ENCODE data around the gene AUH.
A peak's percentile ranks its signal among the peaks of the same experiment; 100 is the strongest.
"Not testable (repeated sequence)": the region's sequence is repeated elsewhere in the genome, so short reads cannot be mapped to it uniquely, and the experiment has no call there.

The AUH gene

DNA sequence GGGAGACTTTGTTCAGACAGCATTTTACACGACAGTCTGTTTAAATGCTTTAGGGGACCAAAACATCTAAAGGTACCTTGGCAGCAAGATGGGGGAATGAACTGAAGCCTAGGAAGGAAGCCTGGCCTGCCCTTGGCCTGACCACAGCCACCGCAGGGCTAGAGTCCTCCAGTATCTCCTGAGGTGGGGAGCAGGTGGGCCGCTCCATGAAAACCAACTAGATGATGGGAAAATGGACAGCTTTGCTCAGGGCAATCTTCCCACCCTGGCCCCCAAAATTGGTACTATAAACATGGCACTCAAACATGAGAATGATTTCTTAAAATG lies 153.3 kb downstream of the AUH start:
- no peak for DNase-seq (ENCODE audit: low read depth)

DNA sequence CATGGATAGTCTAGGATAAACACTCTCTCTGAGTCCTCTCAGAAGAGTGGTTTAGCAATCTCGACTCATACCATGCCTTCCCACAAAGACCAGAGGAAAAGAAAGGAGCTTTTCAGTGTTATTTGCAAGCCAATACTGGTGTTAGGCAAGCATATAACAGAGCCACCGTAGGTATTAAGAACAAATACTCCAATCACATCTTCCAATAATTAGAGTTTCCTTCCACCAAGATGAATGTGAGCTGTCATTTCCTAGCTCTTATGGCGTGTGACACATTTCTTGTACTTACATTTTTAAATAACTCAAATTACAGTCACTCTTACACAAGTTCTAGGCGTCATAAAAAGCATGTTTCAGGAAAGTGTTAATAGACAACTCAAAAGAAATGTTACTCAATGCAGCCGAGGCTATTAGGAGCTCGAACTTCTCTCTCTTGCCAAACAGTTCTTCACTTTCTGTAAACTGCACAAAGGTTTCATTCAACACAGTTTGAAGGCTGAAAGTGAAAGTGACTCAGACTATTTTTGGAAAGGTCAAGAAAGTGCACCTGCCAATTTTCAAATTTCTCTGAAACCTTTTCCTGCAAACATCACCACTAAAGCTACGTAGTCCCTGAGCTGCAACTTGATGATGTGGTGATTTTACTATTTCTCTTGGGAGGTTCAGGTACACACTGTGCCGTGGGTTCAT lies 153.8 kb downstream of the AUH start:
- DNase-seq (ENCODE audit: low read depth): peak; percentile 52

DNA sequence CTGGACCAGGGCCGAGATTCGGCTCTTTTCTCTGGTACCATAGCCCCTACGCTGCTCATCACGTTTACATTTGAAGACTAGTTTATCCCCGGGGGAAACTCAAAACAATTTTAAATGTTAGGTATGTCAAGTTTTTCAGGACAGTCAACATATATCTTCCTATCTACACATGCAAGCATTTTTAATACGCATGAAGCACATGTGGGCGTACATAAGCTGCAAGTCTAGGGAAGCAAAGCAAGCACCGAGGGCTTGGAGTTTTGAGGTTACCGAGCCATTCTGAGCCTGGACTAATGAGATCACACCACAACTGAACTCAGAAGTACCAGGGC lies 154.4 kb downstream of the AUH start:
- DNase-seq (ENCODE audit: low read depth): no peak

DNA sequence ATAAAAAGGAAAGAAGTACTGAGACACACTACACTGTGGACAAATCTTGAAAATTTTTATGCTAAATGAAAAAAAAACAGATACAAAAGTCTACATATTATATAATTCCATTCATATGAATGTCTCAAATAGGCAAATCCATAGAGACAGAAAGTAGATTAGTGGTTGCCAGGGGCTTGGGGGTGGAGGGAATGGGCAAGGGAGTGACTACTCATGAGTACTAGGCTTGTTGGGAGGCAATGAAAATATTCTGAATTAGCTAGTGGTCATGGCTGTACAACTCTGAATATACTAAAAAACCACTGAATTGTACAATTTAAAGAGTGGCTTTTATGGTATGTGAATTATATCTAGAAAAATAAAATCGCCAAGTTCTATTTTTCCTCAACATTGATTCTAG lies 154.9 kb downstream of the AUH start:
- DNase-seq (ENCODE audit: low read depth): no peak

DNA sequence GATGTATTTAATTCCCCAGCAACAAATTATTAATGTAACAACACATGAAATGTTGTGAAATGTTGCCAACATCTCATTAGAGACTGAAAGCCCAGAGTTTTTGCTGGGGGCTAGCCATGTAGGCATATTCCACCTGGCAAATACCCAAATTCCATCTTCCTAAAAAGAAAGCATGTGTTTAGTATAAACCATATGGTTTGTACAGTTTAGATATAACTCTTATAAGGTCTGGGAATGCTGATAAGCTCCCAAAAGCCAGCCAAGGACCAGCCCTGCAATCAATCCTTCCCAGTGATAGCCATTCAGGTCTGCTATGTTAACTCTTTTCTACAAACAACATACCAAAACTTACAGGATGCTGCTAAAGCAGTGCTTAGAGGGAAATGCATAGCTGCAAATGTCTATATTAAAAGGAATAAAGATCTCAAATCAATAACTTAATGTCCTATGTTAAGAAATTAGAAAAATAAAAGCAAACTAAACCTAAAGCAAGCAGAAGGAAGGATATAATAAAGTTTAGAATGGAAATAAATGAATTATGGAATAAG lies 158.9 kb downstream of the AUH start:
- DNase-seq (ENCODE audit: low read depth): no peak

DNA sequence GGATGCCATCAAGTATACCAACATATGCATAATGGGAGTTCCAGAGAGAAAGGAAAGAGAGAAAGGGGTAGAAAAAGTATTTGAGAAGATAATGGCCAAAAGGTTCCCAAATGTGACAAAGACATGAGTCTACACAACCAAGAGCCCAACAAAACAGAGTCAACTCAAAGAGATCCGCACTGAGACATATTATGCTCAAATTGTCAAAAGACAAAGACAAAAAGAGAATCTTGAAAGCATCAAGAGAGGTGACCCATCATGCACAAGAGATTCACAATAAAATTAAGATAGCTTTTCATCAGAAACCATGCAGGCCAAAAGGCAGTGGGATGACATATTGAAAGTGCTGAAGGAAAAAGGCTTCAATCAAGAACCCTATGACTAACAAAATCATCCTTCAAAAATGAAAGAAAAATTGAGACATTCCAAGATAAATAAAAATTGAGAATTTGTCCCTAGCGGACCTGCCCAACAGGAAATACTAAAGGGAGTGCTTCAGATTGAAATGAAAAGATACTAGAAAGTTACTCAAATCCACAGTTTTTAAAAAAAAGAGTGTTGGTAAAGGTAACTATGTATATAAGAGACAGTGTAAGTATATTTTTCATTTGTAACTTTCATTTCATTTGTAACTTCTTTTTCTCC lies 160.9 kb downstream of the AUH start:
- no peak for DNase-seq (ENCODE audit: low read depth)

DNA sequence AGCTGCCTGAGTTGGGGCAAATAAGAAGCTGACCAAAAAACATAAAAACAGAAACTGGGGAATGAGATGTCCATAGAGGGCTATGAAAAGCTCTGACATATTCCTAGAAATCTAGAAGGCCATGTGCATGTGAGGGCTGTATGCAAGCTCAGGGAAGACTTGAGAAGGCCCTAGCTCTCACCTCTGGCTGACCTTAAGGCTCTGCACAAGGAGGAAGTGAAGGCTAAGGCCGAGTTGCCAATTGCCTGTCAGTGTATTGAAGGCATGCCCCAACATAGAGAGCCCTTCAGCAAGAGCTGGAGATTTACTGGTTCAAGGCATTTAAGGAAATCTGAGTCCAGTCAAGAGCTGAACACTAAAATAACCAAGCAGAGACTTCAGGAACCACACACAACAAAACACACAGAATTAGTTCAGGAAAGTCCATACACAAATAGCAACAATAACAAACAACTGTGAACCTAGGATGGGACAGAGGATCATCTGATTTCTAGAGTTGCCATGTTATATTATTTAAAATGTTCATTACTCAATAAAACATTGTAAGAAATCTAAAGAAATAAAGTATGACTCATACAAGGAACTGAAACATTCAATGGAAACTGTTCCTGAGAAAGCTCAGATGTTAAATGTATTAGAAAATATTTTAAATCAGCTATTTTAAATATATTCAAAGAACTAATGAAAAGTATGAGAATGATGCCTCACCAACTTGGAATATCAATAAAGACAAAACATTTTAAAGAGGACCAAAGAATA lies 161.8 kb downstream of the AUH start:
- DNase-seq (ENCODE audit: low read depth): no peak

DNA sequence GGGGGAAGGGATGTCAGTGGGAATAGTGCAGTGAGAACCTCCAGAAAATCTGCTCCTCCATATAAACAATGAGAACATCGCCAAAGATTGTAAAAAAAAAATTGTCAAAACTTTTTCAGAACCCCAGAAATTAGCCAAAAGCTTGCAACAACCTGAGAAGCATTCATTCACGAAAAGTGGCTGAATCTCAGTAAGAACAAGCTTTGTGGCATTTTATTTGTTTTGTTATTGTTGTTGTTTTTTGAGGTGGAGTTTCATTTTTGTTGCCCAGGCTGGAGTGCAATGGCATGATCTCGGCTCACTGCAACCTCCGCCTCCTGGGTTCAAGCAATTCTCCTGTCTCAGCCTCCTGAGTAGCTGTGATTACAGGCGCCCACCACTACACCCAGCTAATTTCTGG lies 162.8 kb downstream of the AUH start:
- not testable (repeated sequence) for DNase-seq (ENCODE audit: low read depth)

DNA sequence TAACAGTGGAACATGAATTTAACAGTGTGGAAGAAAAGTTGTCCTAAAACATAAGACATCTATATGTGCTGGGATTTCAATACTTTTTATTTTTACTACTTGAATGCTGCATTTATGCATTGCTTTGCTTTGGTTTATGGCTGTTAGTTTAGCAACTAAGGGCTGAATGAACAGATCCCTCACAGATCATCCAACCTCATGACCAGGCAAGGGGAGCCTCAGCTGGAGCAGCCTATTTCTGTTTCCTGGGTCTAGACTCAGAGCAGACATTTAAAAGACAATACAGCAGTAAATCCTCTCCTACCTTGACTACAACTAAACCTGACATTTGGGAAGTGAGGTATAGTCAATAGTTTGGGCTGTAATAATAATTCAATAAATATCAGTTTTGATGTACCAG lies 163.3 kb downstream of the AUH start:
- DNase-seq (ENCODE audit: low read depth): no peak

DNA sequence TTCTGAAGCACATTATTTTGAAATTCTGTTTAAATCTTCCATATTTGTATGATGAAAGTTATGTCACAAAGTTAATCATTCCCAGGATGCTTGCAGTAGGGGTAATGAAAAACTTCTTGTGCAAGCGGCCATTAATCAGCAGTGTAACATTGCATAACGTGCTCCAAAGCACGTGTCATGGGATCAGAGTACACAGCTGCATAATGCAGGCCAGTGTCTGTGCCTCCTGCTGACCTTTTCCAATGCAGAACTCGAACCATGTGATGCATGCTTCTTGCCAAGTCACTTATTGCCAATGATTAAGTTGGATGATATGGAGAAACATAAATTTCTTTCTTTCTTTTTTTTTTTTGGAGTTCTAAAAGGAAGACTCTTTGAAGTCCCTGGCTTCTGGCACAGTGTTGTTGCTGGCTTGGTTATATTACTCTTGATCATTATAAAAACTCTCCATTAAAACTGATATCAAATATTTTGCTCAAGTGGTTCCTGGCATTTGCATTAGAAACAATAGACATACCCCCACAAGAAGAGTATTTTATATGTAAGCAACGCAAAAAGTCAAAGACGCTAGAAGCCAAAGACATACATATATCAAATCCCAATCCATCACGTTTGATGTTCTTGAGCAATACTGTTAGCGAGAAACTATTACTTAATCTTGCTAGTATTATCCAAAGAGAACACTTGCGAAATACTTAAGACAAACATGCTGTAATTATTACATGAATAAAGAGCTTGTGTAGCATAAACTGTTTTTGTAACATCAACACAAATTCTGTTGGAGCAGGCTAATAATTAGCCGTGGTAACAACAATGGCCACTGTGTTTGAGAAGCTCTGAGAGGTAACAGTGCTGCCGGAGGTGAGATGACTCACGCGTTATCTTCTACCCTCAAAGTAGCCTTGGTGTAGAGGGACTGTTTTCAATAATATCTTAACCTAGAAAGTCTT lies 164.2 kb downstream of the AUH start:
- DNase-seq (ENCODE audit: low read depth): peak; percentile 89

DNA sequence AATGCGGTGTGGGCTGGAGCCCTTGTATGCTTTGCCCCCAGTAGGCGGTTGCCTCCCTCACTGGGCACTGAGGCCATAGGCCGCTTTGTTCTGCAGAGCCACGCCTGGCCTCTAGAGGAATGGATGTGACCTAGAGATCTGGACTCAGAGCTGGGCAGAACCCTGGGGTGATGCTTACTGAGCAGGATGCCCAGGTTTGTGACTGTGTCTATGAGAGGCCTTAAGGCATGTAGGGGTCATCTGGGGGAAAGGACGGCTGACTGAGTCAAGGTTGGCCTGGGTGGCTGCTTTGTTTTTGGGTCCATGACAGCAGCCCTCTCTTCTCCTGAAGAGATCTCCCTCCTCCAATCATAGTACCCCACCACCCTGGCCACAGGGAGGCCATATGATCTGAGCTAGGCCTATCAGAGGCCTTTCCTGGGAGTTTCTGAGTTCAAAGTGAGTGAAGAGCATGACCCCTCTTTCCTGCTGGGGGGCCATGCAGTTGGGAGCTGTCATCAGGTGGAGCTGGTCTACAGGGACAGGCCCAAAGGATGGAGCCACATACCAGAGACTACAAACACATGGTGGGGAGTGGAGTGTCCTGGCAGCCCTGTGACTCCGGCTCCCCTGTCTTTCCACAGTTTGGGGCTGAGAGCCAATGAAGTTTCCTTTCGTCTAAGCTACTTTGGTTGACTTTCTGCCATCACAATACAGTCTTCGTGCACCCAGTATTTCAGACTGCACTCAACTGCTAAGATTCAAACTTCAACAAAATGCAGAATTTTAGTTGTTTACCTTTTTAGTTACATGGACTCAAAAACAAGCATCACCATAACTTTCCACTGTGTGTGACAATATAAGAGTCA lies 165.4 kb downstream of the AUH start:
- no peak for DNase-seq (ENCODE audit: low read depth)

DNA sequence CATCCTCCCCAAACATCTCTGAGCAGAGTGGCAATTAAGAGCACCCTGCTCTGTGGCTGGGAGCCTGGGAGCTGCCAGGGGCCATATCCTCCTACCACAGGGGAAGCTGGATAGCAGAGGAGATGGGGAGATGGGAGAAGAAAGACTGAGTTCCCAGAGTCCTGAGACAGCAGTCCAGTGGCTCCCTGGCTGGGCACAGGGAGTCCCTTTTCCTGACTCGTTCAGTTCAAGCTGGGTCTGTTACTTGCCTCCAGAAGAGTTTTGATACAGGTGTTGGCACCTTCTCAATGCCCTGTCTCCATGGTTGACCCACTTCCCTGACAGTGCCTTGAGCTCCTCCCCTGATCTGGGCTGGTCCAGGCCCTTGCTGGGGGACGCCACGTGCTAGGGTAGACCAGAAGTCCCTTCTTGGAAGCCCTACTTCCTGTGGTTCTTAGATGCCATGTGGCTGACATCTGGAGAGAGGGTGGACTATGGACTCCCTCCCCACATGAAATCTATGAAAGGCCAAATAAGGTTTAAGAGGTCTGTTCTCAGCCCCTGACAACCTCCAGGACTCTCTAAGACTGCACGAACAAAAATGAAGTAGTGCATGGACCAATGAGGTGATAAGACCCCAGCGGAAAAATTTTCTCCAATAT lies 166.2 kb downstream of the AUH start:
- no peak for DNase-seq (ENCODE audit: low read depth)

DNA sequence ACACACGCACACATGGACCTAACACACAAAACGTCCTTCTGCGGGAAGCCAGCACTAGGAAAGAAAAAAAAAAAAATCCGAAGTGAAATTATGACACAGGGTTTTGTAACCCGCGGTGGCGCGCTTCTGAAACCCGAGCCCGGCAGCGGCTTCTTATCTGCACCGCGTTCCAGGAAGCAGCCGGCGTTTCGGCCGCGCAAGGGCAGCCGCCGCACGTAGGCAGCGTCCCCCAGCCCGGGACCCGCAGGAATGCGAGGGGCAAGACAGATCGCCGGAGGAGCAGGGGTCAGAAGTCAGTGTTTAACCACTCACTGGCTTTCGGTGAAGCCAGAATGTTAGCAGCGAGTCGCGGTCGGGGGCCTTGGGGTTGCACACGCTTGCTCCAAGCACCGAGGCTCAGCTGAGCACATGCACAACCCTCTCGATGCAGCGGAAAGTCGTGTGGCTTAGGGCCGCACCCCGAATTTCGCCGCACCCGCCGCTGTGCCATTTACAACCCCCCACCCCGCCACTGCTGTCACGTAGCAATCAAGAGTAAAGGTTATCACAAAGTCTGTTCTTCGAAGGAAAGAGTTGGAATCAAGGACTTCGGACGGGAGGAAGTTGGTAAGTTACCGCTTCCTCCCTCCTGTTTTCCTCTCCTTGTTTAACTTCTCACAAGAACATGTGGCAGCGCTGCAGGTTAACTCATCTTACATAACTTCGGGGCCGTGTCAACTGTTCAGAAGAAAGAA lies 167.9 kb downstream of the AUH start:
- peak; percentile 90 for DNase-seq (ENCODE audit: low read depth)

DNA sequence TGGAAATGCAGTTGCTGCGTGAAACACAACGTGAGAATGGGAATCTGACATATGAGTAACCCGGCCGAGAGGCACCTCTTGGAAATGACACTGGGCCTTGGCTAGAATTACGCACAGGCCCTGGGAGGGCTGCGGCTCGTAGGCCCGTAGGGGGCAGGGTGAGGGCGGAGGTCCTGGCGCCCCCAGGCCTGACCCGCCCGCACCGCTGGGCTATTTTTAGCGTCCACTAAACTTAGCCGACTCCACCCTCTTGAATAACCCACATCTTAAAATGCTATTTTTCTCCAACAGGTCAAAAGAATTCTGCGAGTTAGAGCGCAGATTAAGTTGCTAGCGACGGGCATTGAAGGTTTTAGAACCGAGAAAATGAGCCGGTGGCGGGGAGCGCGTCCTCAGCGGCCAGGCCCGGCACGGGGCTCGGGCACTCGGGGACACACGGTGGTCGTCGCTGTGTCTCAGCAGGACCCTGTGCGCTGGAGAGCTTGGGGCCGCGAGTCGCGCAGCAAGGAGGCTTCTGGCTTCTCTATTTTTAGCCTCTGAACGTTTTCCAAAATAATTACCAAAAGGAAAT lies 168.5 kb downstream of the AUH start:
- peak; percentile 100 for DNase-seq (ENCODE audit: low read depth)

DNA sequence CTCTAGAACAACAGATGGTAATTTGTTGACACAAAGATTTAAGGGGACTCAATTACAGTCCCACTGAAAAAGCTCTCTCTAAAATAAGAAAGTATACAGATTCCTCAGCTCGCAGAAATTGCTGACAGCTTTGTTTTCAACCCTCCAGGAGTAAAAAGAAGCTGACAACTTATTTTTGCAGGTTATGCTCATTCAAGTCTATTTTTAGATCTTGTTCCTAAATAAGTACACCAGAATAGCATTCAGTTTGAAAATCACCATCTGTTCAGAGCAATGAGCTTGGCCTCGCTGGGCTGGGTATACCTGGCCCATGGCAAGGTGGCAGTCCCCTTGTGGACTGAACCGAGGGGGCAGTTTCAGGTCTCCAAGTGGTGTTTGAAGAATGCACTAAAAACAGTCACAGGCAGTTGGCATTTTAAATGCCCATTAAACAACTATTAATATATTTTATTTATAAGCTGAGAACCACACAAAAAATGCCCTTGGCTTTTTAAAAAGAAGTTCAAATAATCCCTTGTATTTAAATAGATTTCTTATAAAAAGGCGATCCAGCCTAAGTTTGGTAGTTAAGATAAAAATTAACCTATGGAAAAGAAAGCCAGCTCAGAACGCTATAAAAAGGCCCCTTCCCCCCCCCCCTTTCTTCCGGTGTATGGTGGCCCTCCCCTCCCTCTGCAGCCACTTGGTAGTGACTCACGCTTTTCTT lies 169.2 kb downstream of the AUH start:
- DNase-seq (ENCODE audit: low read depth): no peak

DNA sequence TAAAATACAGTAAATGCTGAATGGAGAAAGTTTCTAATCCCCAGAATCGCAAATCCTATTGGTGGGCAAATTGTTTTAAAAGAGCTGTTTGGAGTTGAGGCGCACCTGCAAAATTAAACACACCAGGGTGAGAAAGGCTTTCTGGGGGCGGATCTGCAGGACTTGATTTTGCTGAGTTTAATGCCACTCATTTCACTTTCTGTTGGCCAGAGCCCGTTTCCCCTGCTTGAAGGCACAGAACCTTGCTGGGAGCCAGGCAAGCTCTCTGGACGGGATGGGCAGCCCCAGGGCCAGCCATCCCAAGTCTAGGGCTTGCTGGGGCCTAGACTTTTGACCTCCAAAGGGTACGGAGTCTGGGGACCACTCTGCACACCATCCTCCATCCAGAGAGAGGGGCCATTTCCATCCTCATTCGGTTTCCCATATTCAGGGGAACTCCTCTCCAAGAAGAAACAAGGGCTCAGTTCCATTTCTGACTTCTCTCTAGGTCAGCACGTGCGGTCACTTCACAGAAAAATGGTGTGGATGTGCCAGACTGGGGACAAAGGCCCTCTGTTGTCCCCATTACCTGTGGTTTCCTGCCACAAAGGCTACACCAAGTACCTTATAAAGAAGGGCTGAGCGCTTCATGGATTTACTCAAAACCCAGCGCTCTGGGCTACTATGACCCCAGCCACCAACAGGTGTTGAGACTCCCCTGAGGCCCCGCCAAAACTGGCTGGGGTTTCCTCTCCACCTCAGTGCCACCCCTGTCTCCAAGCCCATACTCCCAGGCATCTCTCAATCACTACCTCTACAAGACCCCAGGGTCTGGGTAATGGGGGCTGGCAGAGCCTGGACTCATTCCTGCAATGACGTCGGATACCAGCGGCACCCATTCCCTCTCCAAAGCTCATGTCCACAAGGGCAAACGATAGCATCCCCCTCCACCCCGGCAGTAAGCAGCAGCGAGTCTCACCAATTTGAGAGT lies 170.0 kb downstream of the AUH start:
- DNase-seq (ENCODE audit: low read depth): no peak

DNA sequence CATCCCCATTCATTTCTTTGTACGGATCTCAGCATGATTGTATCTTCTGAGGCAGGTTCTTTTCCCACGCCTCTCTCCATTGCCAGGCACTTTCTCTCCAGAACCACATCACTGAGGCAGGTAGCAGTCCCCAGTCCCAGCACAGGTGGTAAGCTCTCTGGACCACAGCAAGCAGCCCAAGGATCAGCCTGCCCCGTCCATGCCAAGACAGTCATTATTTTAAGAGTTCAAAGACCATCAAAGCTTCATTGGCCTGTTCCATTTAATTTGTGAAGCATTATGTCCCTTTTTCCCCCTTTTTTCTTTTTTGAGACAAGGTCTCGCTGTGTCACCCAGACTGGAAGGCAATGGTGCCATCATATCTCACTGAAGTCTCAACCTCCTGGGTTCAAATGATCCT lies 171.7 kb downstream of the AUH start:
- no peak for DNase-seq (ENCODE audit: low read depth)

All from ELR (cell line).